Esophagus (tissue), 2 donors: ENCODE measurements around the gene SYNJ1. TPM values are rescaled to one million over a fixed set of nuclear protein-coding genes. Genes with fewer than 3 reads are reported as not detected.

Experiments used
- H3K27ac ChIP-seq, 2 donors: one replicate each; pipeline ENCODE4 v1.5.1; 2013; ENCODE audit warnings: low read depth in 2 of 2, mild to moderate bottlenecking in 2 of 2, inconsistent platforms in 1 of 2, low read length in 1 of 2, moderate library complexity in 1 of 2
- H3K27me3 ChIP-seq, 2 donors: one replicate each; pipeline ENCODE4 v1.6.1; 2013; ENCODE audit warnings: low read length in 2 of 2, control low read depth in 1 of 2, mild to moderate bottlenecking in 1 of 2; ENCODE audit not compliant: insufficient read depth in 2 of 2, control insufficient read depth in 1 of 2
- H3K36me3 ChIP-seq, 2 donors: one replicate each; pipeline ENCODE4 v1.6.1; 2013; ENCODE audit warnings: low read length in 1 of 2; ENCODE audit not compliant: control insufficient read depth in 2 of 2, insufficient read depth in 2 of 2
- H3K4me1 ChIP-seq, 2 donors: one replicate each; pipeline ENCODE4 v1.6.1; 2013; ENCODE audit warnings: low read length in 1 of 2; ENCODE audit not compliant: control insufficient read depth in 2 of 2, insufficient read depth in 2 of 2
- H3K4me3 ChIP-seq, 2 donors: one replicate each; pipeline ENCODE4 v1.5.1; 2013; ENCODE audit warnings: low read length in 2 of 2, mild to moderate bottlenecking in 2 of 2, low read depth in 1 of 2, moderate library complexity in 1 of 2
- H3K9me3 ChIP-seq, 2 donors: one replicate each; pipeline ENCODE4 v1.6.1; 2013; ENCODE audit warnings: mild to moderate bottlenecking in 2 of 2, low read depth in 1 of 2, low read length in 1 of 2, moderate library complexity in 1 of 2; ENCODE audit not compliant: control insufficient read depth in 2 of 2, insufficient read depth in 1 of 2
- WGBS, 2 donors: extraction: QIAGEN DNeasy Blood & Tissue Kit; methylation state at CpG; one replicate each; pipeline ENCODE4 v1.1.7; 2013; 5-methylcytosine and 5-hydroxymethylcytosine counted together
- polyA plus RNA-seq, 2 donors: library from polyadenylated mRNA; stranded (reverse); fragments of 200-250 nt; gene quantifications; one replicate each; pipeline ENCODE4 v1.2.3, GENCODE V29; 2013
- donor health status: healthy with polysubstance abuse.
- donor health status: Bipolar disorder and iron deficiency.

Gene SYNJ1
- polyA plus RNA-seq, 2 donors, result 2.3 to 3.8 TPM

- Histone ChIP-seq H3K27ac (peak overlapping the region; percentile 88 to 91), H3K36me3 (peaks cover 0 to 2% of the 10 kb centered on the region in 2 donors), H3K4me1 (no peaks in the 10 kb centered on the region), H3K27me3 (no peaks in the 10 kb centered on the region), H3K4me3 (peak overlapping the region; percentile 83 to 90), H3K9me3 (no peaks in the 10 kb centered on the region)
- WGBS, 2 donors, result 0 to 1% methylated on average over 41 to 42 of the region's 42 CpGs
Observed at GRCh38 chr21:32726839-32727686, 750 bp downstream of the SYNJ1 start.

GRCh38 chr21:32719085-32719484 lies 8.7 kb downstream of the SYNJ1 start:
- Histone ChIP-seq H3K4me3 (no peak overlapping the region), H3K27ac (no peak overlapping the region), H3K27me3 (no peaks in the 10 kb centered on the region), H3K36me3 (peaks cover 0 to 2% of the 10 kb centered on the region in 2 donors), H3K9me3 (no peaks in the 10 kb centered on the region), H3K4me1 (peaks cover 0 to 2% of the 10 kb centered on the region in 2 donors)
- WGBS, 2 donors, result 80 to 83% methylated on average over 5 of the region's 5 CpGs

GRCh38 chr21:32717851-32718316 lies 9.9 kb downstream of the SYNJ1 start:
- peaks cover 0 to 2% of the 10 kb centered on the region in 2 donors for H3K4me1 ChIP-seq
- no peaks in the 10 kb centered on the region for H3K27me3 ChIP-seq
- no peaks in the 10 kb centered on the region for H3K36me3 ChIP-seq
- H3K4me3 ChIP-seq, result no peak overlapping the region
- WGBS, 2 donors, result 77 to 82% methylated on average over 2 of the region's 2 CpGs
- no peak overlapping the region for H3K27ac ChIP-seq
- H3K9me3 ChIP-seq, result no peaks in the 10 kb centered on the region

- Histone ChIP-seq H3K4me1 (peaks cover 0 to 2% of the 10 kb centered on the region in 2 donors), H3K27ac (no peak overlapping the region), H3K36me3 (no peaks in the 10 kb centered on the region), H3K27me3 (no peaks in the 10 kb centered on the region), H3K4me3 (no peak overlapping the region), H3K9me3 (no peaks in the 10 kb centered on the region)
- 92 to 99% methylated on average over 2 of the region's 2 CpGs for WGBS, 2 donors
Observed at GRCh38 chr21:32716486-32716885, 11.3 kb downstream of the SYNJ1 start.

- no peak overlapping the region for H3K4me3 ChIP-seq
- no peaks in the 10 kb centered on the region for H3K9me3 ChIP-seq
- no peaks in the 10 kb centered on the region for H3K4me1 ChIP-seq
- H3K27me3 ChIP-seq, result no peaks in the 10 kb centered on the region
- H3K27ac ChIP-seq, result no peak overlapping the region
- H3K36me3 ChIP-seq, result no peaks in the 10 kb centered on the region
Observed at GRCh38 chr21:32713726-32714125, 14.1 kb downstream of the SYNJ1 start.

GRCh38 chr21:32712641-32713040 lies 15.2 kb downstream of the SYNJ1 start:
- Histone ChIP-seq H3K9me3 (no peaks in the 10 kb centered on the region), H3K4me1 (no peaks in the 10 kb centered on the region), H3K27me3 (no peaks in the 10 kb centered on the region), H3K27ac (no peak overlapping the region), H3K4me3 (no peak overlapping the region), H3K36me3 (no peaks in the 10 kb centered on the region)
- WGBS, 2 donors, result 73 to 74% methylated on average over 4 of the region's 4 CpGs

GRCh38 chr21:32712043-32712442 lies 15.8 kb downstream of the SYNJ1 start:
- no peak overlapping the region for H3K4me3 ChIP-seq
- H3K36me3 ChIP-seq, result no peaks in the 10 kb centered on the region
- no peaks in the 10 kb centered on the region for H3K27me3 ChIP-seq
- no peaks in the 10 kb centered on the region for H3K9me3 ChIP-seq
- no peaks in the 10 kb centered on the region for H3K4me1 ChIP-seq
- no peak overlapping the region for H3K27ac ChIP-seq

- no peaks in the 10 kb centered on the region for H3K27me3 ChIP-seq
- H3K36me3 ChIP-seq, result no peaks in the 10 kb centered on the region
- 76 to 79% methylated on average over 4 of the region's 4 CpGs for WGBS, 2 donors
Observed at GRCh38 chr21:32710987-32711386, 16.8 kb downstream of the SYNJ1 start.

GRCh38 chr21:32710069-32710784 lies 17.6 kb downstream of the SYNJ1 start:
- Histone ChIP-seq H3K27me3 (no peaks in the 10 kb centered on the region), H3K27ac (no peak overlapping the region), H3K4me3 (no peak overlapping the region), H3K9me3 (no peaks in the 10 kb centered on the region), H3K36me3 (no peaks in the 10 kb centered on the region), H3K4me1 (no peaks in the 10 kb centered on the region)
- 89 to 92% methylated on average over 4 of the region's 4 CpGs for WGBS, 2 donors

More at GRCh38 chr21:32710987-32711386, 16.8 kb downstream of the SYNJ1 start:
- no peaks in the 10 kb centered on the region for H3K4me1 ChIP-seq
- H3K4me3 ChIP-seq, result no peak overlapping the region
- H3K9me3 ChIP-seq, result no peaks in the 10 kb centered on the region
- H3K27ac ChIP-seq, result no peak overlapping the region
